Smooth muscle cell (in vitro differentiated cells): ENCODE data around the gene DOCK2. TPM values are rescaled to one million over a fixed set of nuclear protein-coding genes. Genes with fewer than 3 reads are reported as not detected.

Experiments used
- DNase-seq: peaks from one replicate; lab custom pipeline; 2025; ENCODE audit not compliant: unreplicated experiment; lab: John Stamatoyannopoulos, UW
- H2AFZ ChIP-seq: fragments of 200-600 bp; sonication (generic); 2 replicates; pipeline ENCODE4 v1.6.0; 2016; ENCODE audit warnings: antibody characterized with exemption, low read depth, mild to moderate bottlenecking
- H3F3A ChIP-seq: fragments of 200-600 bp; sonication (generic); 2 replicates; pipeline ENCODE4 v1.6.0; 2017; ENCODE audit warnings: antibody characterized with exemption, low read depth
- H3K27ac ChIP-seq: fragments of 200-600 bp; sonication (generic); 2 replicates; pipeline ENCODE4 v1.5.1; 2016; ENCODE audit warnings: low read depth, mild to moderate bottlenecking
- H3K27me3 ChIP-seq: fragments of 200-600 bp; sonication (generic); 2 replicates; pipeline ENCODE4 v1.6.1; 2016; ENCODE audit warnings: low read depth, mild to moderate bottlenecking
- H3K36me3 ChIP-seq: fragments of 200-600 bp; sonication (generic); 2 replicates; pipeline ENCODE4 v1.5.1; 2016; ENCODE audit warnings: low read depth
- H3K4me1 ChIP-seq: fragments of 200-600 bp; sonication (generic); 2 replicates; pipeline ENCODE4 v1.5.1; 2016; ENCODE audit warnings: low read depth
- H3K4me2 ChIP-seq: fragments of 200-600 bp; sonication (generic); 2 replicates; pipeline ENCODE4 v1.6.0; 2016; ENCODE audit warnings: mild to moderate bottlenecking
- H3K4me3 ChIP-seq: fragments of 200-600 bp; sonication (generic); 2 replicates; pipeline ENCODE4 v1.5.1; 2016; ENCODE audit warnings: mild to moderate bottlenecking
- H3K79me2 ChIP-seq: fragments of 200-600 bp; sonication (generic); 2 replicates; pipeline ENCODE4 v1.6.0; 2016; ENCODE audit warnings: low read depth, mild to moderate bottlenecking
- H3K9ac ChIP-seq: fragments of 200-600 bp; sonication (generic); 2 replicates; pipeline ENCODE4 v1.6.0; 2016; ENCODE audit warnings: low read depth
- H3K9me3 ChIP-seq: fragments of 200-600 bp; sonication (generic); replicated peaks from 2 replicates; pipeline ENCODE4 v1.5.1; 2016; ENCODE audit warnings: low read depth
- H4K20me1 ChIP-seq: fragments of 200-600 bp; sonication (generic); 2 replicates; pipeline ENCODE4 v1.6.0; 2016; ENCODE audit warnings: low read depth
- CTCF ChIP-seq: fragments of 200-600 bp; sonication (generic); IDR thresholded peaks from 2 replicates; pipeline ENCODE4 v1.5.1; 2017; ENCODE audit warnings: borderline replicate concordance, mild to moderate bottlenecking, antibody characterized with exemption; ENCODE audit not compliant: insufficient read depth, poor library complexity, severe bottlenecking
- WGBS: methylation state at CpG from one replicate; pipeline ENCODE4 v1.1.7; 2016; ENCODE audit warnings: low lambda C conversion rate; 5-methylcytosine and 5-hydroxymethylcytosine counted together
- polyA plus RNA-seq: library from polyadenylated mRNA; unstranded; fragments of >200 nt; fragmentation: Nextera tagmentation; extraction: Ambion mirVana; gene quantifications from 2 replicates; pipeline ENCODE4 v1.2.1, GENCODE V29; 2016
- total RNA-seq: library from RNA; depleted of rRNA; stranded (reverse); fragments of >200 nt; gene quantifications from 2 replicates; pipeline ENCODE4 v1.2.3, GENCODE V29; 2014

DOCK2 gene
- total and polyA plus RNA-seq, 2 experiments from 2014 or later = 0.73 to 3.0 TPM

DNA sequence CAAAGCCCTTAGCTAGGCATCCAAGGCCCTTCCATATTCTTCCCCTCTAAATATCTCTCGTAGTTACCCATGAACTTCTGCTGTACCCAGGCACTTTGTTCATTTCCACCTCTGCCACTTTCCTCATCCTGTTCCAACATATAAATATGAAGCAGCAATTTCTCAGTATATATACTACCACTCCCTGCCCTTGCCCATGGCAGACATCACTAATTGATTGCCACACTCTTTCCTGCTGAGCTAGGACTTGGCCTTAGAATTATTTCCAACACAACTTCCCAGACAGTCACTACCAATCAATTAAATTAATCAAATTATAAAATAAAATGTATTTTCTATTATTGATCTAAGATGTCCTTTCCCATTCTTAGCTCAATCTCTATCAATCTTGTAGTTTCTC is 334.7 kb downstream of the DOCK2 start:
- 95% methylated on average over 1 of the region's 1 CpG for WGBS
- H3K4me3 ChIP-seq = no peak overlapping the region
- H3K4me2 ChIP-seq = peak overlapping the region; percentile 34

DNA sequence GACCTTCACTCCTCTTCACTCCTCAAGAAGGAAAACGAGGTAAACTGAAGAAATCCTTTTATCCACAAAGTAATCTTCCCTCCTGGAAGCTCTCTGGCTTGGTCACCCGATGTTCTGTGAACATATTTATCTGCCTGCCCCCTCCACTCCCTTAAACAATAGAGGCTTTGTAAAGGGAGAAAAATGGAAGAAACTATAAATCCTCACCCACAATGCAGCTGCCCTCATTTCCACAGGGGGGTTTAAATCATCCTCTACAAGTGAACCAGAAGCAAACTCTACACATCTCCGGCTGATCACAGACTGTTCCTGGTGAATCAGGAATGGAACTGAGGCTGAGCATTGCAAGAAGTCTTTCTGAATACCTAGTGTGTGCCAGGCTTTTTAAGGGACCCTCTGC is 336.0 kb downstream of the DOCK2 start:
- no peaks in the 10 kb centered on the region for H3K9me3 ChIP-seq

More for the DNA sequence above, 334.7 kb downstream of the DOCK2 start:
- no peaks in the 10 kb centered on the region for H3K27me3 ChIP-seq
- no peak overlapping the region for H2AFZ ChIP-seq
- no peaks in the 10 kb centered on the region for H4K20me1 ChIP-seq
- H3K9me3 ChIP-seq = no peaks in the 10 kb centered on the region
- H3K79me2 ChIP-seq = no peaks in the 10 kb centered on the region
- no peak for DNase-seq
- peaks cover 2% of the 10 kb centered on the region for H3K4me1 ChIP-seq
- no peak overlapping the region for H3K9ac ChIP-seq
- no peak for TF ChIP-seq CTCF
- H3K27ac ChIP-seq = peak overlapping the region; percentile 54
- peaks cover 4% of the 10 kb centered on the region for H3F3A ChIP-seq
- no peaks in the 10 kb centered on the region for H3K36me3 ChIP-seq

GRCh38 chr5:169974121-169974770 is 337.2 kb downstream of the DOCK2 start:
- no peak overlapping the region for H2AFZ ChIP-seq
- no peaks in the 10 kb centered on the region for H3K79me2 ChIP-seq
- no peaks in the 10 kb centered on the region for H3K27me3 ChIP-seq
- no peak for DNase-seq
- 63% methylated on average over 6 of the region's 6 CpGs for WGBS
- H3K9ac ChIP-seq = no peak overlapping the region
- H3K4me3 ChIP-seq = no peak overlapping the region
- peaks cover 19% of the 10 kb centered on the region for H3K4me1 ChIP-seq
- no peak overlapping the region for H3K4me2 ChIP-seq
- no peak for TF ChIP-seq CTCF
- no peak overlapping the region for H3K27ac ChIP-seq
- no peaks in the 10 kb centered on the region for H3K9me3 ChIP-seq
- H4K20me1 ChIP-seq = no peaks in the 10 kb centered on the region
- peaks cover 4% of the 10 kb centered on the region for H3F3A ChIP-seq
- H3K36me3 ChIP-seq = no peaks in the 10 kb centered on the region

More for the DNA sequence above, 336.0 kb downstream of the DOCK2 start:
- no peak overlapping the region for H3K9ac ChIP-seq
- TF ChIP-seq CTCF = no peak
- H3K79me2 ChIP-seq = no peaks in the 10 kb centered on the region
- no peaks in the 10 kb centered on the region for H3K27me3 ChIP-seq
- peaks cover 4% of the 10 kb centered on the region for H3F3A ChIP-seq
- WGBS = 72% methylated on average over 3 of the region's 3 CpGs
- H2AFZ ChIP-seq = no peak overlapping the region
- H3K36me3 ChIP-seq = no peaks in the 10 kb centered on the region
- H4K20me1 ChIP-seq = no peaks in the 10 kb centered on the region
- no peak for DNase-seq
- H3K4me1 ChIP-seq = peaks cover 12% of the 10 kb centered on the region
- H3K4me2 ChIP-seq = no peak overlapping the region
- H3K4me3 ChIP-seq = no peak overlapping the region
- H3K27ac ChIP-seq = no peak overlapping the region

DNA sequence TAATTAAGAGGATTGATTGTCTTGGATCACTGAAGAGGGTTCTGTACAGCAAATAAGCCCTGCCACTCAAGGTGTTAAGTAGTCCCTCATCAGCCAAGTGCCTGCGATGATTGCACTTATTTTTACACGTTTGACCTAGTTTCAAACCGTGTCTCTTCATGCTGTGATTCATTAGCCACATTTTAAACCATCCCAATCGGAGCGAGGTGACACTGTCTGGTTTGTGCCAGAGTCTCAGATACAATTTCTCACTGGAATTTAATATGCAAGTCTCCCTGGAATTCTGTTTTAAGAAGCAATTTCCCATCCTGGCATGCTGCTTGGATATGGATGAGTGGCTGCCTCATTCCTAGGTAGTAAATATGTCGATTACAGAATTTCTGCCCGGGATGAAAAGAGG is 341.6 kb downstream of the DOCK2 start:
- peak overlapping the region; percentile 4 for H3K9ac ChIP-seq

More for the DNA sequence above, 341.6 kb downstream of the DOCK2 start:
- Histone ChIP-seq H3K4me2 (peak overlapping the region; percentile 85), H3K27me3 (no peaks in the 10 kb centered on the region), H3K36me3 (no peaks in the 10 kb centered on the region), H3K27ac (no peak overlapping the region), H2AFZ (no peak overlapping the region), H3K4me3 (peak overlapping the region; percentile 47), H3F3A (no peaks in the 10 kb centered on the region), H3K9me3 (no peaks in the 10 kb centered on the region), H3K4me1 (peaks cover 28% of the 10 kb centered on the region), H4K20me1 (no peaks in the 10 kb centered on the region), H3K79me2 (no peaks in the 10 kb centered on the region)
- 52% methylated on average over 7 of the region's 7 CpGs for WGBS
- TF ChIP-seq CTCF = no peak
- no peak for DNase-seq
